Gastrocnemius medialis (tissue), 4 donors: Measurements from ENCODE around the gene ANGEL1. TPM values are rescaled to one million over a fixed set of nuclear protein-coding genes. Genes with fewer than 3 reads are reported as not detected.

Experiments used
- ATAC-seq, 2 donors: fragments of 150-250 bp; one replicate each; pipeline ENCODE4 v1.9.1; 2016
- DNase-seq, 2 donors: peaks; one replicate each; pipeline ENCODE4 v3.0.0-alpha.2; 2019
- H3K27ac ChIP-seq, 4 donors: fragments of 200-600 bp; sonication (generic); 1 replicate in 1 of 4; 2 replicates in 3 of 4; pipeline ENCODE4 v1.5.1; 2016 to 2018; ENCODE audit warnings: mild to moderate bottlenecking in 2 of 4, moderate library complexity in 1 of 4
- H3K27me3 ChIP-seq, 3 donors: fragments of 200-600 bp; sonication (generic) in 2 of 3; 1 replicate in 1 of 3; 2 replicates in 2 of 3; pipeline versions ENCODE4 v1.5.1 to v1.6.0; 2016 to 2019; ENCODE audit warnings: mild to moderate bottlenecking in 1 of 3, moderate library complexity in 1 of 3
- H3K36me3 ChIP-seq, 2 donors: fragments of 200-600 bp; sonication (generic) in 1 of 2; one replicate each; pipeline ENCODE4 v1.5.1; 2017 to 2018
- H3K4me1 ChIP-seq, 2 donors: fragments of 200-600 bp; sonication (generic) in 1 of 2; one replicate each; pipeline ENCODE4 v1.5.1; 2016 to 2017; ENCODE audit warnings: mild to moderate bottlenecking in 2 of 2
- H3K4me3 ChIP-seq, 4 donors: fragments of 200-600 bp; sonication (generic) in 3 of 4; 1 replicate in 1 of 4; 2 replicates in 3 of 4; pipeline ENCODE4 v1.5.1; 2016 to 2019; ENCODE audit warnings: mild to moderate bottlenecking in 2 of 4
- H3K9me3 ChIP-seq, 3 donors: fragments of 200-600 bp; sonication (generic) in 2 of 3; 1 replicate in 1 of 3; 2 replicates in 2 of 3; pipeline ENCODE4 v1.5.1; 2016 to 2019
- CTCF ChIP-seq, 5 experiments: fragments of 450-650 bp in 3 of 5; fragments of 200-600 bp in 2 of 5; sonication (generic) in 2 of 5; IDR thresholded peaks in 4 of 5; conservative IDR thresholded peaks in 1 of 5; 1 replicate in 4 of 5; 2 replicates in 1 of 5; pipeline ENCODE4 v1.5.1; 2016 to 2019; ENCODE audit warnings: antibody characterized with exemption in 5 of 5, mild to moderate bottlenecking in 3 of 5, moderate library complexity in 3 of 5
- POLR2A ChIP-seq, 2 donors: fragments of 450-650 bp; IDR thresholded peaks; one replicate each; pipeline ENCODE4 v1.6.1; 2017; ENCODE audit warnings: antibody characterized with exemption in 2 of 2, mild to moderate bottlenecking in 2 of 2, moderate library complexity in 2 of 2
- in situ Hi-C, 4 donors: fragments of 200-750 bp; cut with MboI; loops; one replicate each; pipeline versions ENCODE4 v1.15.0 to v1.8.0; 2017; ENCODE audit warnings: low sequenced_read_pairs in 4 of 4
- intact Hi-C: fragments of 100-400 bp; cut with DNase I; formaldehyde crosslinking; loops from one replicate; pipeline ENCODE4 v1.15.1; 2023; ENCODE audit warnings: low total_unique reads
- total RNA-seq, 4 donors: library from RNA; depleted of rRNA; stranded (reverse); fragments of >200 nt; gene quantifications; one replicate each; pipeline versions ENCODE4 v1.1.0 to v1.2.3, GENCODE V29; 2016

Gene ANGEL1
- total RNA-seq, 4 donors from 2014 or later, result 8.6 to 16.9 (median 12.7) TPM

- Histone ChIP-seq H3K36me3 (peaks cover 0 to 8% of the 10 kb centered on the region in 2 donors), H3K27me3 (no peaks in the 10 kb centered on the region), H3K4me3 (no peak overlapping the region), H3K9me3 (no peaks in the 10 kb centered on the region), H3K27ac (no peak overlapping the region), H3K4me1 (peaks cover 6 to 15% of the 10 kb centered on the region in 2 donors)
- in situ Hi-C loops, result loop anchor here in 3 of 4 donors (5.0 to 10.0 kb wide), 2 partner anchors 65 to 68 kb away; no protein-coding TSS in a partner anchor
- no peak for TF ChIP-seq POLR2A (IDR thresholded peaks at IDR 0.05)
- no peak for TF ChIP-seq CTCF (IDR thresholded peaks at IDR 0.05 in 4 of 5, conservative IDR thresholded peaks at IDR 0.05 in 1 of 5)
- intact Hi-C loops, result no loop called here
- ATAC-seq, result no peak
- no peak for DNase-seq
Measured at GRCh38 chr14:76780058-76780345, 32.7 kb downstream of the ANGEL1 start.

GRCh38 chr14:76779221-76780057 is 33.2 kb downstream of the ANGEL1 start:
- no peak for TF ChIP-seq CTCF (IDR thresholded peaks at IDR 0.05 in 4 of 5, conservative IDR thresholded peaks at IDR 0.05 in 1 of 5)
- TF ChIP-seq POLR2A (IDR thresholded peaks at IDR 0.05), result no peak
- Histone ChIP-seq H3K4me1 (peaks cover 6 to 12% of the 10 kb centered on the region in 2 donors), H3K36me3 (peaks cover 0 to 8% of the 10 kb centered on the region in 2 donors), H3K9me3 (no peaks in the 10 kb centered on the region), H3K27me3 (no peaks in the 10 kb centered on the region), H3K27ac (no peak overlapping the region), H3K4me3 (no peak overlapping the region)
- intact Hi-C loops (no loop called here), in situ Hi-C loops (loop anchor here in 3 of 4 donors (5.0 to 10.0 kb wide), 2 partner anchors 65 to 67 kb away; no protein-coding TSS in a partner anchor)
- ATAC-seq, result no peak
- no peak for DNase-seq

- no peaks in the 10 kb centered on the region for H3K9me3 ChIP-seq
- no peak for ATAC-seq
- no peak overlapping the region for H3K27ac ChIP-seq
- intact Hi-C loops (no loop called here), in situ Hi-C loops (no loop called here)
- H3K4me1 ChIP-seq, result peaks cover 6 to 9% of the 10 kb centered on the region in 2 donors
- no peak for DNase-seq
- H3K27me3 ChIP-seq, result no peaks in the 10 kb centered on the region
- H3K4me3 ChIP-seq, result no peak overlapping the region
- TF ChIP-seq CTCF (IDR thresholded peaks at IDR 0.05 in 4 of 5, conservative IDR thresholded peaks at IDR 0.05 in 1 of 5) (no peak), POLR2A (IDR thresholded peaks at IDR 0.05) (no peak)
- H3K36me3 ChIP-seq, result peaks cover 0 to 8% of the 10 kb centered on the region in 2 donors
Measured at GRCh38 chr14:76778546-76779215, 34.0 kb downstream of the ANGEL1 start.

- Histone ChIP-seq H3K4me1 (peaks cover 6 to 13% of the 10 kb centered on the region in 2 donors), H3K36me3 (peaks cover 0 to 8% of the 10 kb centered on the region in 2 donors), H3K27ac (no peak overlapping the region), H3K4me3 (no peak overlapping the region), H3K9me3 (no peaks in the 10 kb centered on the region), H3K27me3 (peaks cover 0 to 2% (median 0%) of the 10 kb centered on the region in 3 donors)
- no peak for DNase-seq
- ATAC-seq, result no peak
- TF ChIP-seq POLR2A (IDR thresholded peaks at IDR 0.05) (no peak), CTCF (IDR thresholded peaks at IDR 0.05 in 4 of 5, conservative IDR thresholded peaks at IDR 0.05 in 1 of 5) (no peak)
- in situ Hi-C loops, result no loop called here
- intact Hi-C loops, result no loop called here
Measured at GRCh38 chr14:76777721-76778120, 35.0 kb downstream of the ANGEL1 start.
